ENCODE results near the gene MED15. TPM values are rescaled to one million over a fixed set of nuclear protein-coding genes. Genes with fewer than 3 reads are reported as not detected.
"Not testable (repeated sequence)": the region's sequence is repeated elsewhere in the genome, so short reads cannot be mapped to it uniquely, and the experiment has no call there.

The MED15 gene
- total and polyA plus RNA-seq, 2 of the 4 experiments (the other 2 are of a cell fraction) = 19.0 to 68.8 TPM

DNA sequence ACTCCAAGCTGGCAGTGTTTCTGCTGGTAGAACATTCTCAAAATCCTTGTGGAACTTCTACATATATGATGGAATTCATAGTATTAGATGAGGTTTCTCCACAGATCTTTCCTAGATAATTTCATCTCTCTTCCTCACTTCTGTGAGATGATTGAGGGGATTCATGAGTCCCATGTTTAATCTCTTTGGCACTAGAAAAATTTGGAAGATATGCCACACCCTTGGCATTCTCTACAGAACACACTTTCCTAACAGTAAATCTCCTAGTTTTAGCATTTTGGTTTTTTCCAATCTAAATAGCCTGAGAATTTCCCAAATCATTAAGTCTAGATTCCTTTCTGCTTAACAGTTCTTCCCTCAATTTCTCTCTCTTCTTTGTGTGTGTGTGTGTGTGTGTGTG is 35.3 kb downstream of the MED15 start:
- H3K27ac ChIP-seq (ENCODE audit: insufficient read depth, low read length) = no peak overlapping the region
- no peak overlapping the region for H2AK5ac ChIP-seq (ENCODE audit: low read depth, low read length)
- H3K9ac ChIP-seq (ENCODE audit: low read depth, low read length) = no peak overlapping the region
- H4K20me1 ChIP-seq (ENCODE audit: insufficient read depth, low read length) = peaks cover 32% of the 10 kb centered on the region
- no peak overlapping the region for H3K4me2 ChIP-seq (ENCODE audit: low read depth, low read length)
- H3K4me1 ChIP-seq (ENCODE audit: control insufficient read depth, insufficient read depth, low read length) = peaks cover 11% of the 10 kb centered on the region
- H3K56ac ChIP-seq (ENCODE audit: extremely low read depth, insufficient read depth, low read length) = no peak overlapping the region
- CTCF ChIA-PET = no interaction called here
- H2BK120ac ChIP-seq (ENCODE audit: low read depth, low read length) = no peak overlapping the region
- H3K36me3 ChIP-seq (ENCODE audit: control insufficient read depth, insufficient read depth, low read length) = peaks cover 21% of the 10 kb centered on the region
- no peak for ATAC-seq (ENCODE audit: low read depth)
- no peaks in the 10 kb centered on the region for H3K27me3 ChIP-seq (ENCODE audit: control insufficient read depth, insufficient read depth, low read length)
- no TSS peak for BruUV-seq (replicated peaks)
- no peak overlapping the region for H2BK20ac ChIP-seq (ENCODE audit: low read depth, low read length)
- no peak overlapping the region for H3K4me3 ChIP-seq (ENCODE audit: insufficient read depth, low read depth, low read length)
- no peak for DNase-seq
- TF ChIP-seq, protein P1, sequence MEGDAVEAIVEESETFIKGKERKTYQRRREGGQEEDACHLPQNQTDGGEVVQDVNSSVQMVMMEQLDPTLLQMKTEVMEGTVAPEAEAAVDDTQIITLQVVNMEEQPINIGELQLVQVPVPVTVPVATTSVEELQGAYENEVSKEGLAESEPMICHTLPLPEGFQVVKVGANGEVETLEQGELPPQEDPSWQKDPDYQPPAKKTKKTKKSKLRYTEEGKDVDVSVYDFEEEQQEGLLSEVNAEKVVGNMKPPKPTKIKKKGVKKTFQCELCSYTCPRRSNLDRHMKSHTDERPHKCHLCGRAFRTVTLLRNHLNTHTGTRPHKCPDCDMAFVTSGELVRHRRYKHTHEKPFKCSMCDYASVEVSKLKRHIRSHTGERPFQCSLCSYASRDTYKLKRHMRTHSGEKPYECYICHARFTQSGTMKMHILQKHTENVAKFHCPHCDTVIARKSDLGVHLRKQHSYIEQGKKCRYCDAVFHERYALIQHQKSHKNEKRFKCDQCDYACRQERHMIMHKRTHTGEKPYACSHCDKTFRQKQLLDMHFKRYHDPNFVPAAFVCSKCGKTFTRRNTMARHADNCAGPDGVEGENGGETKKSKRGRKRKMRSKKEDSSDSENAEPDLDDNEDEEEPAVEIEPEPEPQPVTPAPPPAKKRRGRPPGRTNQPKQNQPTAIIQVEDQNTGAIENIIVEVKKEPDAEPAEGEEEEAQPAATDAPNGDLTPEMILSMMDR (conservative IDR thresholded peaks at IDR 0.05; ENCODE audit: low read depth, low read length) = no peak
- TF ChIP-seq MAZ (IDR thresholded peaks at IDR 0.05; ENCODE audit: borderline replicate concordance, low read depth, low read length) = no peak
- H3K4ac ChIP-seq (ENCODE audit: low read depth, low read length) = no peak overlapping the region
- H2BK15ac ChIP-seq (ENCODE audit: low read depth, low read length) = no peak overlapping the region
- H4K8ac ChIP-seq (ENCODE audit: low read depth in 2 of 2, low read length in 2 of 2) = no peak overlapping the region
- H3K79me1 ChIP-seq (ENCODE audit: low read depth in 1 of 2, low read length in 2 of 2) = peaks cover 19 to 53% of the 10 kb centered on the region in 2 experiments; a peak in 3 of 4 replicates
- no peak overlapping the region for H3K23ac ChIP-seq (ENCODE audit: low read depth, low read length)
- H3K9me1 ChIP-seq (ENCODE audit: insufficient read depth, low read length) = peaks cover 10% of the 10 kb centered on the region
- H3K18ac ChIP-seq (ENCODE audit: low read depth, low read length) = no peak overlapping the region
- H4K91ac ChIP-seq (ENCODE audit: insufficient read depth, low read depth, low read length) = no peak overlapping the region
- no peak overlapping the region for H2AK9ac ChIP-seq (replicated peaks; ENCODE audit: low read depth, low read length, poor library complexity)
- dilution Hi-C loops (cut with HindIII; ENCODE audit: low sequenced_read_pairs, unreplicated experiment) = no loop called here
- intact Hi-C loops (cut with micrococcal nuclease) = no loop called here
- in situ Hi-C loops (cut with MboI; ENCODE audit: low sequenced_read_pairs) = no loop called here
- H4K5ac ChIP-seq (ENCODE audit: low read depth, low read length) = no peak overlapping the region
- H3K14ac ChIP-seq (replicated peaks; ENCODE audit: low read depth, low read length) = no peak overlapping the region
- no peak overlapping the region for H2BK5ac ChIP-seq (ENCODE audit: low read depth, low read length, poor library complexity, severe bottlenecking)
- POLR2A ChIA-PET (ENCODE audit: unreplicated experiment) = no interaction called here
- H3K9me3 ChIP-seq (ENCODE audit: control insufficient read depth, insufficient read depth, low read length) = no peaks in the 10 kb centered on the region
- no peak overlapping the region for H2AFZ ChIP-seq (replicated peaks; ENCODE audit: low read length, poor library complexity)

DNA sequence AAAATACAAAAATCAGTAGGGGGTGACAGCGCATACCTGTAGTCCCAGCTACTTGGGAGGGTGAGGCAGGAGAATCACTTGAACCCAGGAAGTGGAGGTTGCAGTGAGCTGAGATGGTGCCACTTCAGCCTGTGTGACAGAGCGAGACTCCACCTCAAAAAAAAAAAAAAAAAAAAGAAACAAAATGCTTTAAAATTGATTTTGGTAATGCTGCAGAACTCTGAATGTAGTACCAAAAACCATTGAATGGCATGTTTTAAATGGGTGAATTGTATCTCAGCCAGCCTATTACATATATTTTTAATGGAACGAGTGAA is 37.9 kb downstream of the MED15 start:
- H3K27me3 ChIP-seq (ENCODE audit: control insufficient read depth, insufficient read depth, low read length); H3K9me3 ChIP-seq (ENCODE audit: control insufficient read depth, insufficient read depth, low read length); H2AFZ ChIP-seq (replicated peaks; ENCODE audit: low read length, poor library complexity); DNase-seq; in situ Hi-C loops (cut with MboI; ENCODE audit: low sequenced_read_pairs); H3K23ac ChIP-seq (ENCODE audit: low read depth, low read length); H3K9ac ChIP-seq (ENCODE audit: low read depth, low read length); H4K91ac ChIP-seq (ENCODE audit: insufficient read depth, low read depth, low read length); POLR2A ChIA-PET (ENCODE audit: unreplicated experiment); H2BK120ac ChIP-seq (ENCODE audit: low read depth, low read length); H2AK9ac ChIP-seq (replicated peaks; ENCODE audit: low read depth, low read length, poor library complexity); BruUV-seq (replicated peaks); intact Hi-C loops (cut with micrococcal nuclease); H2BK5ac ChIP-seq (ENCODE audit: low read depth, low read length, poor library complexity, severe bottlenecking); H3K18ac ChIP-seq (ENCODE audit: low read depth, low read length); H4K8ac ChIP-seq (ENCODE audit: low read depth in 2 of 2, low read length in 2 of 2); H3K4me3 ChIP-seq (ENCODE audit: insufficient read depth, low read depth, low read length); H2BK15ac ChIP-seq (ENCODE audit: low read depth, low read length); H3K27ac ChIP-seq (ENCODE audit: insufficient read depth, low read length); H2AK5ac ChIP-seq (ENCODE audit: low read depth, low read length); H3K4me2 ChIP-seq (ENCODE audit: low read depth, low read length); ATAC-seq (ENCODE audit: low read depth); dilution Hi-C loops (cut with HindIII; ENCODE audit: low sequenced_read_pairs, unreplicated experiment); H3K4ac ChIP-seq (ENCODE audit: low read depth, low read length); H3K56ac ChIP-seq (ENCODE audit: extremely low read depth, insufficient read depth, low read length); CTCF ChIA-PET; H2BK20ac ChIP-seq (ENCODE audit: low read depth, low read length); H4K5ac ChIP-seq (ENCODE audit: low read depth, low read length); H3K14ac ChIP-seq (replicated peaks; ENCODE audit: low read depth, low read length): not testable (repeated sequence)
- Histone ChIP-seq H3K9me1 (ENCODE audit: insufficient read depth, low read length) (peaks cover 27% of the 10 kb centered on the region), H3K36me3 (ENCODE audit: control insufficient read depth, insufficient read depth, low read length) (peaks cover 15% of the 10 kb centered on the region), H4K20me1 (ENCODE audit: insufficient read depth, low read length) (peaks cover 55% of the 10 kb centered on the region), H3K4me1 (ENCODE audit: control insufficient read depth, insufficient read depth, low read length) (peaks cover 21% of the 10 kb centered on the region), H3K79me1 (ENCODE audit: low read depth in 1 of 2, low read length in 2 of 2) (peaks cover 11 to 62% of the 10 kb centered on the region in 2 experiments; a peak in 3 of 4 replicates)
- no CpG with 5 or more reads among the region's 3 CpGs for WGBS, 2 experiments (ENCODE audit: extremely low coverage in 2 of 2, insufficient read length in 1 of 2)

Measured in IMR-90 (cell line).